Fibroblast of mammary gland (primary cell): ENCODE data around the gene RBM19.

Source experiments
- DNase-seq: peaks from one replicate; pipeline ENCODE4 v3.0.0-alpha.2; 2010; ENCODE audit warnings: low read depth
- H3K4me3 ChIP-seq: 2 replicates; pipeline ENCODE4 v1.5.1; 2011; ENCODE audit warnings: low read depth, mild to moderate bottlenecking, low read length, moderate library complexity; ENCODE audit not compliant: control insufficient read depth
- CTCF ChIP-seq: conservative IDR thresholded peaks from 2 replicates; pipeline ENCODE4 v1.5.1; 2011; ENCODE audit warnings: low read depth, low read length, inconsistent platforms; ENCODE audit not compliant: control insufficient read depth, insufficient read depth

The RBM19 gene

GRCh38 chr12:113879658-113880057 is 86.5 kb downstream of the RBM19 start:
- no peak for TF ChIP-seq CTCF
- no peak for DNase-seq
- no peak overlapping the region for H3K4me3 ChIP-seq

GRCh38 chr12:113877607-113878006 is 88.5 kb downstream of the RBM19 start:
- no peak for DNase-seq
- no peak overlapping the region for H3K4me3 ChIP-seq
- no peak for TF ChIP-seq CTCF

DNA sequence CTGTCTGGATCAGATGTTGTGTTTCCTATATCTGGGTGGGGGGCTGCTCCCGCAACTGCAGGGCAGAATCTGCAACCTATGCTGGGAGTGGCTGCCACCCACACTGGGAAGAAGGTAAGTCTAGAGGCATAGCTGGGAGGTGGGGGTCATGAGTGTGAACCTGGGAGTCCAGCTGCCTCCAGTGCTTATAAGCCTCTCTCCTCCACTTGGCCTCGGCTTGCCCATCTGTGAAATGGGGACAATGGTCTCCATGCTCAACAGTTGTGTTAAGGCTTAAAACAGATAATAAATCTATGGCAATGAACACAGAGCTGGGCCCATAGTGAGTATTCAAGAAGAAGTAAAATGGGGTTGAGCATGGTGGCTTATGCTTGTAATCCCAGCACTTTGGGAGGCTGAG is 90.0 kb downstream of the RBM19 start:
- no peak for DNase-seq
- no peak for TF ChIP-seq CTCF
- no peak overlapping the region for H3K4me3 ChIP-seq

GRCh38 chr12:113875691-113876090 is 90.4 kb downstream of the RBM19 start:
- H3K4me3 ChIP-seq: no peak overlapping the region
- peak; percentile 9 for DNase-seq
- no peak for TF ChIP-seq CTCF

- H3K4me3 ChIP-seq: no peak overlapping the region
- no peak for TF ChIP-seq CTCF
- peak; percentile 62 for DNase-seq
Measured at GRCh38 chr12:113874999-113875561, 91.0 kb downstream of the RBM19 start.

DNA sequence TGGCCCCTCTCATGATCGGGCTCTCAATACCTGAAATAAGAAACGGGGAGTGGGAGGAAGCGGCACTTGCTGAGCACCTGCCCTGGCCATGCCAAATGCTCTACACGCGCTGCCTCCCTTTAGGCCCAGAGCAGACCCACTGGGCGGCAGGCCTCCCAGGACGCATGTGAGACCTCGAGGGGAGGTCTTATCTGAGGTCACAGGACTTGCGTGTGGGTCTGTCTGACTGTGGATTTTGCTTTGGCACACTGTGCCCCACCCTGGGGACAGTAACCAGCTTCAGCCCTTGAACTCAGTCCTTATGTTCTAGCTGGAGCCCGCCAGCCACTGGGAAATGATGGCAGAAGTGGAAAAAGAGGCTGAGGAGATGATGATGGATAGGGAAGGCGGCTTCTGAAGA is 91.8 kb downstream of the RBM19 start:
- no peak for DNase-seq
- no peak for TF ChIP-seq CTCF
- no peak overlapping the region for H3K4me3 ChIP-seq

GRCh38 chr12:113873740-113874139 is 92.4 kb downstream of the RBM19 start:
- TF ChIP-seq CTCF: no peak
- no peak for DNase-seq
- no peak overlapping the region for H3K4me3 ChIP-seq
